ENCODE measurements around the gene NUP54. TPM values are rescaled to one million over a fixed set of nuclear protein-coding genes. Genes with fewer than 3 reads are reported as not detected.

Gene NUP54
- total and polyA plus RNA-seq, 2 donors from 2014 or later = 15.6 to 40.8 TPM

DNA sequence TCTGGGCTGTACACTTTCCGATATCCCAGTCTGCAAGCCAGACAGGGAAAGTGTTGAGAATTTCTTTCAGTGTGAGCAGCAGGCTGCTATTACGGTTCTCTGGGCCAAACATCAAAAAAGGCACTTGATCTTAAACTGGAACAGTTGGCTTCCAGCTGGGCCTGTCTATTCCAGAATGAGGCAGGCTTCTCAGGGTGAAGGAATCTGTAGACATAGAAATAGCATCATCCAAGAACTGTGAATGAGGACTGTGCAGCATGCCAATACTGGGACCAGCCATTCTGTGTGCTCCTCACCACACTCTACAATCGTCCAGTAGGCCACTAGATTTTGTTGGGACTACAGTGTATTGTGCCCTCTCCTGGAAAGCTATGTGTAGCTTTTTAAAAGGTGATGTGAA is 42.5 kb downstream of the NUP54 start:
- intact Hi-C loops (cut with DNase I) = no loop called here
- Histone ChIP-seq H3K9me3 (ENCODE audit: control insufficient read depth in 2 of 3, insufficient read depth in 1 of 3, low read length in 3 of 3) (no peaks in the 10 kb centered on the region), H3K36me3 (ENCODE audit: control insufficient read depth in 2 of 3, insufficient read depth in 3 of 3, low read length in 3 of 3) (no peaks in the 10 kb centered on the region), H3K4me3 (ENCODE audit: low read length in 3 of 3) (no peak overlapping the region), H3K27ac (ENCODE audit: low read depth in 2 of 2, low read length in 2 of 2) (no peak overlapping the region), H3K4me1 (ENCODE audit: control insufficient read depth in 2 of 3, insufficient read depth in 2 of 3, low read depth in 1 of 3, low read length in 3 of 3) (no peaks in the 10 kb centered on the region), H3K27me3 (ENCODE audit: control insufficient read depth, insufficient read depth, low read length) (no peaks in the 10 kb centered on the region), H3K9ac (ENCODE audit: low read length in 3 of 3) (no peak overlapping the region)
- TF ChIP-seq, protein P1, sequence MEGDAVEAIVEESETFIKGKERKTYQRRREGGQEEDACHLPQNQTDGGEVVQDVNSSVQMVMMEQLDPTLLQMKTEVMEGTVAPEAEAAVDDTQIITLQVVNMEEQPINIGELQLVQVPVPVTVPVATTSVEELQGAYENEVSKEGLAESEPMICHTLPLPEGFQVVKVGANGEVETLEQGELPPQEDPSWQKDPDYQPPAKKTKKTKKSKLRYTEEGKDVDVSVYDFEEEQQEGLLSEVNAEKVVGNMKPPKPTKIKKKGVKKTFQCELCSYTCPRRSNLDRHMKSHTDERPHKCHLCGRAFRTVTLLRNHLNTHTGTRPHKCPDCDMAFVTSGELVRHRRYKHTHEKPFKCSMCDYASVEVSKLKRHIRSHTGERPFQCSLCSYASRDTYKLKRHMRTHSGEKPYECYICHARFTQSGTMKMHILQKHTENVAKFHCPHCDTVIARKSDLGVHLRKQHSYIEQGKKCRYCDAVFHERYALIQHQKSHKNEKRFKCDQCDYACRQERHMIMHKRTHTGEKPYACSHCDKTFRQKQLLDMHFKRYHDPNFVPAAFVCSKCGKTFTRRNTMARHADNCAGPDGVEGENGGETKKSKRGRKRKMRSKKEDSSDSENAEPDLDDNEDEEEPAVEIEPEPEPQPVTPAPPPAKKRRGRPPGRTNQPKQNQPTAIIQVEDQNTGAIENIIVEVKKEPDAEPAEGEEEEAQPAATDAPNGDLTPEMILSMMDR (IDR thresholded peaks at IDR 0.05; ENCODE audit: borderline replicate concordance, extremely low read depth, insufficient read depth) = no peak
- FAIRE-seq (no peak), DNase-seq (peak in 1 of 5 donors; percentile 20)

DNA sequence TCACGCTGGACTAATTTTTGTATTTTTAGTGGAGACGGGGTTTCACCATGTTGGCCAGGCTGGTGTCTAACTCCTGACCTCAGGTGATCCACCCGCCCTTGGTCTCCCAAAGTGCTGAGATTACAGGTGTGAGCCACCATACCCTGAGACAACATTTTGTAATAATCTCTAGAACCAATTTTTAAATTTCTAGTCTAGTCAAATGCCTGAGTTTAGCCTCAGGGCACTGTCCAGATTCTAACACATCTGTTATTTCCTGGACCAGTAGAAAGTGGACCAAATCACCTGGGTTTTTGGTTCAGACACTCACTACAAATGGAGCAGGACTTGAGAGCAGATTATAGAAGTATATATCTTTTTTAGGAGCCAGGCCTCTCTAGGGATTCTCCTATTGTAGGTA is 52.1 kb downstream of the NUP54 start:
- Histone ChIP-seq H3K27ac (ENCODE audit: low read depth in 2 of 2, low read length in 2 of 2) (no peak overlapping the region), H3K4me3 (ENCODE audit: low read length in 3 of 3) (no peak overlapping the region), H3K27me3 (ENCODE audit: control insufficient read depth, insufficient read depth, low read length) (no peaks in the 10 kb centered on the region), H3K9me3 (ENCODE audit: control insufficient read depth in 2 of 3, insufficient read depth in 1 of 3, low read length in 3 of 3) (no peaks in the 10 kb centered on the region), H3K4me1 (ENCODE audit: control insufficient read depth in 2 of 3, insufficient read depth in 2 of 3, low read depth in 1 of 3, low read length in 3 of 3) (no peaks in the 10 kb centered on the region), H3K36me3 (ENCODE audit: control insufficient read depth in 2 of 3, insufficient read depth in 3 of 3, low read length in 3 of 3) (no peaks in the 10 kb centered on the region), H3K9ac (ENCODE audit: low read length in 3 of 3) (no peak overlapping the region)
- intact Hi-C loops (cut with DNase I) = no loop called here
- no peak for DNase-seq
- TF ChIP-seq, protein P1 (IDR thresholded peaks at IDR 0.05; ENCODE audit: borderline replicate concordance, extremely low read depth, insufficient read depth) = no peak
- FAIRE-seq = no peak

DNA sequence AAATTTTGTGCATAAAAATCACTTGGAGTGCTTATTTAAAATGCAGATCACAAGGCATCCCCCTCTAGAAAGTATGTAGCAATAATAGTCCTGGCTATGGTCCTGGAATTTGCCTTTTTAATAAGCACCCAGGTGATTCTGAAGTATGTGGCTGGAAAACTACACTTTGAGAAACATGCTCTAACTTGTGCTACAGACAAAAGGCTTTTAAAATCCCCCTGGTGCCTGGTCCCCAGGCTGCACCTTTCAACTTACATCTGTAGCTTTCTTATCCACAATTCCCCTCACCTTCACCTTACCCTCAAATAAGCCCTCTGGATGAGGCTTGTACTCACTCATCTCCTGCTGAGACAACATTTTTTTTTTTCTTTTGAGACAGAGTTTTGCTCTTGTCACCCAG is 52.6 kb downstream of the NUP54 start:
- Histone ChIP-seq H3K9ac (ENCODE audit: low read length in 3 of 3) (no peak overlapping the region), H3K4me1 (ENCODE audit: control insufficient read depth in 2 of 3, insufficient read depth in 2 of 3, low read depth in 1 of 3, low read length in 3 of 3) (no peaks in the 10 kb centered on the region), H3K36me3 (ENCODE audit: control insufficient read depth in 2 of 3, insufficient read depth in 3 of 3, low read length in 3 of 3) (no peaks in the 10 kb centered on the region), H3K27ac (ENCODE audit: low read depth in 2 of 2, low read length in 2 of 2) (no peak overlapping the region), H3K9me3 (ENCODE audit: control insufficient read depth in 2 of 3, insufficient read depth in 1 of 3, low read length in 3 of 3) (no peaks in the 10 kb centered on the region), H3K27me3 (ENCODE audit: control insufficient read depth, insufficient read depth, low read length) (no peaks in the 10 kb centered on the region), H3K4me3 (ENCODE audit: low read length in 3 of 3) (no peak overlapping the region)
- TF ChIP-seq, protein P1 (IDR thresholded peaks at IDR 0.05; ENCODE audit: borderline replicate concordance, extremely low read depth, insufficient read depth) = no peak
- DNase-seq (peak in 1 of 5 donors; percentile 2), FAIRE-seq (no peak)
- intact Hi-C loops (cut with DNase I) = no loop called here

DNA sequence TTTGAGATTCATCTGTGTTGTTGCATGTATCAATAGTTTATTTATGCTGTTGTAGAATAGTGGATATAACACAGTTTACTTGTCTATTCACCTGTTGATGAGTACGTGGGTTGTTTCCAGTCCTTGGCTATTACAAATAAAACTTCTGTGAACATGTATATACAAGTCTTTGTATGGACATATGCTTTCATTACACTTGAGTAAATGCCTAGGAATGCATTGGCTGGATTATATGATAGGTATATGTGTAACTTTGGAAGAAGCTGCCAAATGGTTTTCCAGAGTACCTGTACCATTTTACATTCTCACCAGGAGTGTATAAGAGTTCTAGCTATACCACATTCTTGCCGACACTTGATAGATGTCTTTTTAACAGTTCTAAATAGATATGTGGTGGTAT is 57.1 kb downstream of the NUP54 start:
- Histone ChIP-seq H3K27ac (ENCODE audit: low read depth in 2 of 2, low read length in 2 of 2) (no peak overlapping the region), H3K4me3 (ENCODE audit: low read length in 3 of 3) (no peak overlapping the region), H3K36me3 (ENCODE audit: control insufficient read depth in 2 of 3, insufficient read depth in 3 of 3, low read length in 3 of 3) (no peaks in the 10 kb centered on the region), H3K9ac (ENCODE audit: low read length in 3 of 3) (no peak overlapping the region), H3K9me3 (ENCODE audit: control insufficient read depth in 2 of 3, insufficient read depth in 1 of 3, low read length in 3 of 3) (no peaks in the 10 kb centered on the region), H3K27me3 (ENCODE audit: control insufficient read depth, insufficient read depth, low read length) (no peaks in the 10 kb centered on the region), H3K4me1 (ENCODE audit: control insufficient read depth in 2 of 3, insufficient read depth in 2 of 3, low read depth in 1 of 3, low read length in 3 of 3) (peaks cover 0 to 2% (median 0%) of the 10 kb centered on the region in 3 donors)
- intact Hi-C loops (cut with DNase I) = no loop called here
- TF ChIP-seq, protein P1 (IDR thresholded peaks at IDR 0.05; ENCODE audit: borderline replicate concordance, extremely low read depth, insufficient read depth) = no peak
- FAIRE-seq = no peak
- DNase-seq = no peak

Measured in kidney (tissue), 14 donors.